SKM-1 treated with dmso at 0.1 percent for 144 hours (cell line): ENCODE data around the gene GALNT1.

Experiments used
- DNase-seq: peaks from one replicate; lab custom pipeline; 2025; ENCODE audit not compliant: unreplicated experiment; lab: John Stamatoyannopoulos, UW

Gene GALNT1

DNA sequence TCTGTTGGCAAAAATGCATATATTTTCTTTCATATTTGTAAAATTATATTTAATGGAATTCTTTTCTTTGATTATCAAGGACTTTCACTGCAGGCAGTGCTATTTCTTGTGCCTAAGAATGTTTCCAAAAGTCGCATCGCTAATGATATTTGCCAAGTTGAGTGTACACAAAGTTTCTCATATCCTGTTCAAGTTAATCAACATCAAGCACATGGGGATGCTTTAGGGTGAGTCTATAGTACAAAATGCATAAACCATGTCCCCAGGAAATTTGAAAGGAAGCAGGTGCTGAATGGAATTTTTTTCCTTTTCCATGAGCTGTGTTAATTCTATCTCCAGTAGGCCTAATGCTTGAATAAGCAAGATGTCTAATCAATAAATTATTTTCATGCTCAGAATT is 129.7 kb downstream of the GALNT1 start:
- no peak for DNase-seq

- DNase-seq, result no peak
These were observed 132.0 kb downstream of the GALNT1 start for GRCh38 chr18:35713545-35713944.

DNA sequence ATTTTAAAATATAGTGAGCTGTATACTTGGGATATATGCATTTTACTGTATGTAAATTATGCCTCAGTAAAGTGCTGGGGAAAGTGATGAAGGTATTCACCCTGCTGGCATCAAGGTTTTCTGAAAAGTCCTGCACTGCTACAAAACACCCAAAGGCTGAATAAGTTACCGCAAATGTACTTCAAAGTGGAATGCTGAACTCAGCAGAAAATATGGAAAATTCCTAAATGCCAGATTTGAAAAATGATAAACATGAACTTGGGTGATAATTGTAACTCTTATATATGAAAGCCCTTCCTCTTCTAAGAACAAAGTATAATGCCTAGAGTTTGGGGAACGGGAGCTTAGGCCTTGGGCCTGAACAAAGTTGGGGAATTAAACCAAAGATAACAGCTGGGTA is 133.0 kb downstream of the GALNT1 start:
- no peak for DNase-seq

GRCh38 chr18:35715139-35715538 is 133.6 kb downstream of the GALNT1 start:
- no peak for DNase-seq

DNA sequence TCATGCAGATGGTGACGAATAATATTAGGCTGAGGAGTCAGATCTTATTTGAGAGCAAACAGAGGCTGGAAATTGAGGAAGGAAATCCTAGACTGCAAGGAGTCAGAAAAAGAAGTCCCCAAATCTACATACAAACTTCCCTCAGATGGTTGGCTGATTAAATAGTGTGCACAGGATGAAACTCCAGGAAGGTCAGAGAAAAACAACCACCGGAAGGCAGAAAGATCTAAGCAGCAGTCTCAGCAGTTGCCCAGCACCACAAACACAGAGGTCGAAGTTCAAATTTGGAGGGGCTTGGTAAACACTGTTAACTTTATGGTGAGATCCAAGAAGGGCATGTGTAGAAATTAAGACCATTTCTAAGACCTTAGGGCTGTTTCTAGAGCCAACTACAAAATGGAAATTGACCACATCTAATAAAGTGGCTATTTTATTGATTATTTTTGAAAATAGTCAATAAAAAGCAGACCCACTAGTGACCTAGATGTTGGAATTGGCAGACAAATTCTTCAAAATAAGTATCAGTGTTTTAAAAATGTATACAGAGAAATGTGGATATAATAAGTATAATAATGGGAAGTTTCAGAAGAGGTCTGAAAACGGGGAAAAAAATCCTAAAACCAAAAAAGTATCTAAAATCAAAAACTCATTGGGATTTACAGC is 134.8 kb downstream of the GALNT1 start:
- no peak for DNase-seq

DNA sequence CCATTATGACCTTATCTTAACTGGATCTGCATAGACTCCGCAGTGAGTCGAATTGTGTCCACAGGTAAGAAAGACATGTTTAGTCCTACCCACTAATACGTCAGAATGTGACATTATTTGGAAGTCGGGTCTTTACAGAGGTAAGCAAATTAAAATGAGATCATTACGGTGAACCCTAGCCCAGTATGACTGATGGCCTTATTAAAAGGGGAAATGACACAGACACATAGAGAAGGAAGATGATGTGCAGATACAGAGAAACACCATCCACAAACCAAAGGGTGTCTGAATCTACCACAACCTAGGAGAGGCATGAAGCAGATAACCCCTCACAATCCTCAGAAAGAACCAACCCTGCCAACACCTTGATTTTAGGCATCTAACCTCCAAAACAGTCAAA is 135.6 kb downstream of the GALNT1 start:
- no peak for DNase-seq

GRCh38 chr18:35721431-35722081 is 140.0 kb downstream of the GALNT1 start:
- no peak for DNase-seq

GRCh38 chr18:35728676-35729075 is 147.1 kb downstream of the GALNT1 start:
- DNase-seq, result no peak

GRCh38 chr18:35729991-35730668 is 148.6 kb downstream of the GALNT1 start:
- no peak for DNase-seq

GRCh38 chr18:35730691-35731370 is 149.3 kb downstream of the GALNT1 start:
- no peak for DNase-seq

- DNase-seq, result no peak
These were observed 150.2 kb downstream of the GALNT1 start for GRCh38 chr18:35731701-35732100.

GRCh38 chr18:35732162-35732561 is 150.6 kb downstream of the GALNT1 start:
- no peak for DNase-seq

- no peak for DNase-seq
These were observed 151.1 kb downstream of the GALNT1 start for GRCh38 chr18:35732636-35733035.

DNA sequence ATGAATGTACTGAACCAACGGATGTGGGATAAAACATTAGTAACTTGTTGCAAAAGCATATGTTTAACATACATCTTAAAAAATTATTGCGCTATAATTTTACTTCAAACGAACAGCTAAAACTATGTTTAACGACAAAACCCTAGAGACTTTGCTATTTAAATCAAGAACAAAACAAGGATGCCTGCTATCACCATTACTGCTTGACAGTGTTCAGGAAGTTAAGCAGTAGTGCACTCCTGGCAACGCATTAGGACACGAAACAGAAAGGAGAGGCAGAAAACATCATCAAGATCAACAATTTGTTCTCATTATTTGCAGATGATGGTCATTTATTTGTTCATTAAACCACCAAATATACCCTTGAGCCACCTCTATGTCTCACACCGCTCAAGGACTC is 151.9 kb downstream of the GALNT1 start:
- no peak for DNase-seq

- no peak for DNase-seq
These were observed 155.2 kb downstream of the GALNT1 start for GRCh38 chr18:35736696-35737095.

- DNase-seq, result no peak
These were observed 158.2 kb downstream of the GALNT1 start for GRCh38 chr18:35739778-35740177.

GRCh38 chr18:35740656-35741055 is 159.1 kb downstream of the GALNT1 start:
- DNase-seq, result no peak

DNA sequence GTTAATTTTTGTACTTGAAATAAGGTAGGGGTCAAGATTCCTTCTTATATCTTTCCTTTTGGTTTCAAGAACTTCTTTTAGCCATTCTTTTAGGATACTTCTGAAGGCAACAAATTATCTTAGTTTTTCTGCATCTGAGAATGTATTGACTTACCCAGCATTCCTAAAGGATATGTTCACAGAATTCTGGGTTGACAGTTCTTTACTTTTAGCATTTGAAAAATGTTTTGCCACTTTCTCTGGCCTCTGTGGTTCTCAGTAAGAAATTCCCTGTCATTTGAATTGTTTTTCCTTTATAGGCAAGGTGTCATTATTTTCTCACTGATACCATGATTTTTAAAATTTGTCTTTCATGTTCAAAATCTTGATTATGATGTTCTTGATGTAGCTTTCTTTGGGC is 162.4 kb downstream of the GALNT1 start:
- DNase-seq, result no peak

DNA sequence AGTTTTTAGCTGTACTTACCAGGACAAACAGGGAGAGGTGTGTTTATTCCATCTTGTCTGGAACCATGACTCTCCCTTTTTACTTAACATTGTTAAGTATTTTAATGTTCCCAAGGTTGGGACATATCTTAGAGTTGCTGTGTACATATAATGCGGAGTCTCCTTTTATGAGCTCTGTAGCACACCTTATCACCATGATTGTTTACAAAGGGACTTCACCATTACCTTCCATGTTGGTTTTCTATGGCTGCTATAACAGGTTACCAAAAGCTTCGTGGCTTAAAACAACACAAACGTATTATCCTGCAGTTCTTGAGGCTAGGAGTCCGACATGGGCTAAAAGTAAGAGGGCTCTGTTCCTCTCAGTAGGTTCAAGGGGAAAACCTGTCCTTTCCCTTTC is 164.3 kb downstream of the GALNT1 start:
- no peak for DNase-seq

GRCh38 chr18:35746826-35747339 is 165.3 kb downstream of the GALNT1 start:
- no peak for DNase-seq

- no peak for DNase-seq
These were observed 166.4 kb downstream of the GALNT1 start for GRCh38 chr18:35747894-35748472.
